ENCODE results near the gene LMTK3.

GRCh38 chr19:48529156-48529555 is 17.5 kb upstream of the LMTK3 start:
- TF ChIP-seq, protein P1, sequence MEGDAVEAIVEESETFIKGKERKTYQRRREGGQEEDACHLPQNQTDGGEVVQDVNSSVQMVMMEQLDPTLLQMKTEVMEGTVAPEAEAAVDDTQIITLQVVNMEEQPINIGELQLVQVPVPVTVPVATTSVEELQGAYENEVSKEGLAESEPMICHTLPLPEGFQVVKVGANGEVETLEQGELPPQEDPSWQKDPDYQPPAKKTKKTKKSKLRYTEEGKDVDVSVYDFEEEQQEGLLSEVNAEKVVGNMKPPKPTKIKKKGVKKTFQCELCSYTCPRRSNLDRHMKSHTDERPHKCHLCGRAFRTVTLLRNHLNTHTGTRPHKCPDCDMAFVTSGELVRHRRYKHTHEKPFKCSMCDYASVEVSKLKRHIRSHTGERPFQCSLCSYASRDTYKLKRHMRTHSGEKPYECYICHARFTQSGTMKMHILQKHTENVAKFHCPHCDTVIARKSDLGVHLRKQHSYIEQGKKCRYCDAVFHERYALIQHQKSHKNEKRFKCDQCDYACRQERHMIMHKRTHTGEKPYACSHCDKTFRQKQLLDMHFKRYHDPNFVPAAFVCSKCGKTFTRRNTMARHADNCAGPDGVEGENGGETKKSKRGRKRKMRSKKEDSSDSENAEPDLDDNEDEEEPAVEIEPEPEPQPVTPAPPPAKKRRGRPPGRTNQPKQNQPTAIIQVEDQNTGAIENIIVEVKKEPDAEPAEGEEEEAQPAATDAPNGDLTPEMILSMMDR (IDR thresholded peaks at IDR 0.05): no peak
- no peak for TF ChIP-seq POLR2AphosphoS5 (IDR thresholded peaks at IDR 0.05)
